ENCODE results near the gene FBXW7.
"Not testable (repeated sequence)": the region's sequence is repeated elsewhere in the genome, so short reads cannot be mapped to it uniquely, and the experiment has no call there.

FBXW7 gene

GRCh38 chr4:152545088-152545487 lies 9.2 kb upstream of the FBXW7 start:
- no peak for DNase-seq (ENCODE audit: low spot score)

GRCh38 chr4:152544533-152544932 lies 8.6 kb upstream of the FBXW7 start:
- not testable (repeated sequence) for DNase-seq (ENCODE audit: low spot score)

GRCh38 chr4:152540941-152541340 lies 5.0 kb upstream of the FBXW7 start:
- DNase-seq (ENCODE audit: low spot score), result no peak

GRCh38 chr4:152540293-152540674 lies 4.4 kb upstream of the FBXW7 start:
- no peak for DNase-seq (ENCODE audit: low spot score)

- no peak for DNase-seq (ENCODE audit: low spot score)
Observed at GRCh38 chr4:152539556-152540292, 3.8 kb upstream of the FBXW7 start.

GRCh38 chr4:152537881-152538280 lies 2.0 kb upstream of the FBXW7 start:
- no peak for DNase-seq (ENCODE audit: low spot score)

- peak; percentile 83 for DNase-seq (ENCODE audit: low spot score)
Observed at GRCh38 chr4:152536545-152537182, 772 bp upstream of the FBXW7 start.

GRCh38 chr4:152535360-152535902 lies 461 bp downstream of the FBXW7 start:
- DNase-seq (ENCODE audit: low spot score), result no peak

- peak; percentile 45 for DNase-seq (ENCODE audit: low spot score)
Observed at GRCh38 chr4:152534541-152535359, 1.1 kb downstream of the FBXW7 start.

GRCh38 chr4:152531479-152531878 lies 4.4 kb downstream of the FBXW7 start:
- no peak for DNase-seq (ENCODE audit: low spot score)

GRCh38 chr4:152530600-152530999 lies 5.3 kb downstream of the FBXW7 start:
- no peak for DNase-seq (ENCODE audit: low spot score)

GRCh38 chr4:152529880-152530279 lies 6.0 kb downstream of the FBXW7 start:
- DNase-seq (ENCODE audit: low spot score), result no peak

- DNase-seq (ENCODE audit: low spot score), result no peak
Observed at GRCh38 chr4:152528060-152528459, 7.8 kb downstream of the FBXW7 start.

GRCh38 chr4:152525878-152526277 lies 10.0 kb downstream of the FBXW7 start:
- no peak for DNase-seq (ENCODE audit: low spot score)

- no peak for DNase-seq (ENCODE audit: low spot score)
Observed at GRCh38 chr4:152524427-152524826, 11.5 kb downstream of the FBXW7 start.

- no peak for DNase-seq (ENCODE audit: low spot score)
Observed at GRCh38 chr4:152523731-152524130, 12.2 kb downstream of the FBXW7 start.

GRCh38 chr4:152522754-152523153 lies 13.1 kb downstream of the FBXW7 start:
- DNase-seq (ENCODE audit: low spot score), result no peak

GRCh38 chr4:152522245-152522644 lies 13.6 kb downstream of the FBXW7 start:
- no peak for DNase-seq (ENCODE audit: low spot score)

- DNase-seq (ENCODE audit: low spot score), result no peak
Observed at GRCh38 chr4:152516156-152516555, 19.7 kb downstream of the FBXW7 start.

- no peak for DNase-seq (ENCODE audit: low spot score)
Observed at GRCh38 chr4:152515678-152516077, 20.2 kb downstream of the FBXW7 start.

GRCh38 chr4:152514356-152514755 lies 21.5 kb downstream of the FBXW7 start:
- DNase-seq (ENCODE audit: low spot score), result no peak

- no peak for DNase-seq (ENCODE audit: low spot score)
Observed at GRCh38 chr4:152513078-152513477, 22.8 kb downstream of the FBXW7 start.

- no peak for DNase-seq (ENCODE audit: low spot score)
Observed at GRCh38 chr4:152512483-152512882, 23.4 kb downstream of the FBXW7 start.
